SK-N-SH (cell line): ENCODE results near the gene GABRQ. TPM values are rescaled to one million over a fixed set of nuclear protein-coding genes. Genes with fewer than 3 reads are reported as not detected.

Experiments used
- CTCF ChIA-PET: fragments of 300-600, 350-600 bp; formaldehyde crosslinking; extraction: SDS; loops from one replicate; lab custom pipeline; 2021; lab: Yijun Ruan, JAX
- POLR2A ChIA-PET: fragments of 350-600 bp; sonication (Branson Sonifier 250); formaldehyde crosslinking; extraction: SDS; loops from one replicate; lab custom pipeline; 2020; ENCODE audit warnings: antibody characterized with exemption, inconsistent platforms; lab: Yijun Ruan, JAX
- DNase-seq: peaks from one replicate; pipeline ENCODE4 v3.0.0; 2012
- H2AFZ ChIP-seq: fragments of 200-600 bp; sonication (generic); 2 replicates; pipeline ENCODE4 v1.8.1; 2016; ENCODE audit warnings: antibody characterized with exemption, mild to moderate bottlenecking, low read depth
- H3F3A ChIP-seq: fragments of 200-600 bp; sonication (generic); replicated peaks from 2 replicates; pipeline ENCODE3; 2016; ENCODE audit warnings: antibody characterized with exemption, mild to moderate bottlenecking; ENCODE audit not compliant: insufficient read depth
- H3K27ac ChIP-seq, 2 experiments: fragments of 200-500 bp in 1 of 2; fragments of 200-600 bp in 1 of 2; sonication (Bioruptor generic) in 1 of 2; sonication (generic), shearing (Covaris generic) in 1 of 2; 2 replicates each; pipeline versions ENCODE4 v1.5.1 to v1.6.1; 2014 to 2016; ENCODE audit warnings: low read depth in 2 of 2, inconsistent platforms in 1 of 2, low read length in 1 of 2, mild to moderate bottlenecking in 1 of 2, mixed read lengths in 1 of 2
- H3K27me3 ChIP-seq: fragments of 200-600 bp; sonication (generic), shearing (Covaris generic); 2 replicates; pipeline ENCODE4 v1.6.1; 2016; ENCODE audit warnings: mixed run types; ENCODE audit not compliant: insufficient read depth
- H3K36me3 ChIP-seq, 2 experiments: fragments of 200-500 bp in 1 of 2; fragments of 200-600 bp in 1 of 2; sonication (Bioruptor generic) in 1 of 2; sonication (generic) in 1 of 2; replicated peaks in 1 of 2; 2 replicates each; pipeline versions ENCODE3 to v1.5.1; 2014 to 2016; ENCODE audit warnings: low read length in 1 of 2, mild to moderate bottlenecking in 1 of 2; ENCODE audit not compliant: insufficient read depth in 2 of 2, control insufficient read depth in 1 of 2
- H3K4me1 ChIP-seq, 2 experiments: fragments of 200-500 bp in 1 of 2; fragments of 200-600 bp in 1 of 2; sonication (Bioruptor generic) in 1 of 2; sonication (generic), shearing (Covaris generic) in 1 of 2; 2 replicates each; pipeline versions ENCODE4 v1.5.1 to v1.6.1; 2014 to 2016; ENCODE audit warnings: low read depth in 1 of 2, low read length in 1 of 2, mixed run types in 1 of 2; ENCODE audit not compliant: insufficient read depth in 2 of 2, control insufficient read depth in 1 of 2
- H3K4me2 ChIP-seq: fragments of 200-600 bp; sonication (generic), shearing (Covaris generic); 2 replicates; pipeline ENCODE4 v1.6.1; 2017; ENCODE audit warnings: mixed run types
- H3K4me3 ChIP-seq, 2 experiments: fragments of 200-500 bp in 1 of 2; fragments of 200-600 bp in 1 of 2; sonication (Bioruptor generic) in 1 of 2; sonication (generic), shearing (Covaris generic) in 1 of 2; 2 replicates each; pipeline versions ENCODE4 v1.5.1 to v1.8.1; 2014 to 2016; ENCODE audit warnings: low read depth in 2 of 2, inconsistent platforms in 1 of 2, low read length in 1 of 2, mild to moderate bottlenecking in 1 of 2, mixed read lengths in 1 of 2, moderate library complexity in 1 of 2
- H3K79me2 ChIP-seq: fragments of 200-600 bp; sonication (generic); 2 replicates; pipeline ENCODE4 v1.8.1; 2017; ENCODE audit warnings: mild to moderate bottlenecking; ENCODE audit not compliant: insufficient read depth
- H3K9ac ChIP-seq: fragments of 200-600 bp; sonication (generic); 2 replicates; pipeline ENCODE4 v1.6.1; 2017; ENCODE audit warnings: mixed run types
- H3K9me2 ChIP-seq: fragments of 200-600 bp; sonication (generic); 2 replicates; pipeline ENCODE4 v1.6.1; 2017; ENCODE audit warnings: mixed run types
- H3K9me3 ChIP-seq: fragments of 200-600 bp; sonication (generic); 2 replicates; pipeline ENCODE4 v1.6.1; 2017; ENCODE audit warnings: mixed run types, mild to moderate bottlenecking, moderate library complexity
- H4K20me1 ChIP-seq: fragments of 200-600 bp; sonication (generic); 2 replicates; pipeline ENCODE4 v1.6.1; 2017; ENCODE audit warnings: mild to moderate bottlenecking, mixed run types; ENCODE audit not compliant: insufficient read depth
- EP300 ChIP-seq, 2 experiments: IDR thresholded peaks; 2 replicates each; pipeline versions ENCODE4 v1.4.0 to v1.6.1; 2012; ENCODE audit warnings: borderline replicate concordance in 1 of 2, low read depth in 1 of 2, low read length in 1 of 2
- EZH2phosphoT487 ChIP-seq: fragments of 200-600 bp; sonication (generic); IDR thresholded peaks from 2 replicates; pipeline ENCODE4 v1.6.1; 2017; ENCODE audit warnings: low read depth, mixed run types, mild to moderate bottlenecking, antibody characterized with exemption, moderate library complexity, borderline replicate concordance
- FOSL2 ChIP-seq: IDR thresholded peaks from 2 replicates; pipeline ENCODE4 v1.4.0; 2012; ENCODE audit warnings: low read depth, mild to moderate bottlenecking, moderate library complexity, borderline replicate concordance
- FOXJ3 ChIP-seq: sonication (generic); formaldehyde crosslinking; IDR thresholded peaks from 2 replicates; pipeline ENCODE4 v1.5.1; 2020; ENCODE audit warnings: mild to moderate bottlenecking, missing genetic modification reagents
- FOXM1 ChIP-seq: IDR thresholded peaks from 2 replicates; pipeline ENCODE4 v1.4.0; 2012; ENCODE audit warnings: low read depth, mild to moderate bottlenecking
- NRF1 ChIP-seq: IDR thresholded peaks from 2 replicates; pipeline ENCODE4 v1.6.1; 2012; ENCODE audit warnings: low read depth, mild to moderate bottlenecking, low read length
- RCOR1 ChIP-seq: fragments of 150-350 bp; IDR thresholded peaks from 2 replicates; pipeline ENCODE4 v1.6.1; 2017; ENCODE audit warnings: antibody characterized with exemption, low read length
- SIN3A ChIP-seq: IDR thresholded peaks from 2 replicates; pipeline ENCODE4 v1.6.1; 2012; ENCODE audit warnings: low read depth, mild to moderate bottlenecking, low read length, moderate library complexity, borderline replicate concordance
- SMC3 ChIP-seq: IDR thresholded peaks from 2 replicates; pipeline ENCODE4 v1.6.1; 2012; ENCODE audit warnings: low read depth, low read length, improper control_type of control experiment
- TAF1 ChIP-seq: IDR thresholded peaks from 2 replicates; pipeline ENCODE4 v1.6.1; 2012; ENCODE audit warnings: low read depth, mild to moderate bottlenecking, low read length, moderate library complexity, borderline replicate concordance
- TEAD4 ChIP-seq: IDR thresholded peaks from 2 replicates; pipeline ENCODE4 v1.4.0; 2012; ENCODE audit warnings: mild to moderate bottlenecking, borderline replicate concordance; ENCODE audit not compliant: insufficient read depth
- YY1 ChIP-seq: IDR thresholded peaks from 2 replicates; pipeline ENCODE4 v1.4.0; 2012; ENCODE audit warnings: low read depth, mild to moderate bottlenecking
- WGBS: methylation state at CpG from one replicate; pipeline ENCODE4 v1.1.6; 2017; ENCODE audit warnings: low lambda C conversion rate; 5-methylcytosine and 5-hydroxymethylcytosine counted together
- polyA plus RNA-seq, 3 experiments: library from polyadenylated mRNA; depleted of rRNA; stranded (reverse); fragments of >200 nt; gene quantifications; 2 replicates each; pipeline ENCODE4 v1.2.3, GENCODE V29; 2012
- TF ChIP-seq, protein P1 (sequence below): fragments of 150-350 bp; IDR thresholded peaks from 2 replicates; pipeline ENCODE4 v1.6.1; 2017; ENCODE audit warnings: antibody characterized with exemption, low read length, low read depth, borderline replicate concordance
- TF ChIP-seq, protein P2 (sequence below): fragments of 200-600 bp; sonication (generic); IDR thresholded peaks from 2 replicates; pipeline ENCODE4 v1.6.1; 2017; ENCODE audit warnings: antibody characterized with exemption, mild to moderate bottlenecking, moderate library complexity
- TF ChIP-seq, protein P3 (sequence below): IDR thresholded peaks from 2 replicates; pipeline ENCODE4 v1.4.0; 2012; ENCODE audit warnings: low read depth, borderline replicate concordance
- TF ChIP-seq, protein P4 (sequence below): IDR thresholded peaks from 2 replicates; pipeline ENCODE4; 2012

GABRQ gene
- polyA plus RNA-seq, 1 of the 3 experiments (the other 2 are of a cell fraction): 0.02 TPM

DNA sequence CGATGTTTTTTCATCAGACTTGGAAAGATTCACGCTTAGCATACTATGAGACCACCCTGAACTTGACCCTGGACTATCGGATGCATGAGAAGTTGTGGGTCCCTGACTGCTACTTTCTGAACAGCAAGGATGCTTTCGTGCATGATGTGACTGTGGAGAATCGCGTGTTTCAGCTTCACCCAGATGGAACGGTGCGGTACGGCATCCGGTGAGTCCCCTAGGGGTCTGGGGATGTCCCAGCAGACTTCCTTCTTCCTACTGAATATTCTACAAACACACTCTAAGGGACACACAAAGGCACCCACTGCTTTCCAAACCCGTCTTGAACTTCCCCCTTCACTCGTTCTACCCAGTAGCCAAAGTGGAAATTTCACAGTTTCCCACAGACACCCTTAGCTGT, 9.3 kb downstream of the GABRQ start (continued):
- TF ChIP-seq, protein P1, sequence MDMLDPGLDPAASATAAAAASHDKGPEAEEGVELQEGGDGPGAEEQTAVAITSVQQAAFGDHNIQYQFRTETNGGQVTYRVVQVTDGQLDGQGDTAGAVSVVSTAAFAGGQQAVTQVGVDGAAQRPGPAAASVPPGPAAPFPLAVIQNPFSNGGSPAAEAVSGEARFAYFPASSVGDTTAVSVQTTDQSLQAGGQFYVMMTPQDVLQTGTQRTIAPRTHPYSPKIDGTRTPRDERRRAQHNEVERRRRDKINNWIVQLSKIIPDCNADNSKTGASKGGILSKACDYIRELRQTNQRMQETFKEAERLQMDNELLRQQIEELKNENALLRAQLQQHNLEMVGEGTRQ: no peak
- TF ChIP-seq, protein P2, sequence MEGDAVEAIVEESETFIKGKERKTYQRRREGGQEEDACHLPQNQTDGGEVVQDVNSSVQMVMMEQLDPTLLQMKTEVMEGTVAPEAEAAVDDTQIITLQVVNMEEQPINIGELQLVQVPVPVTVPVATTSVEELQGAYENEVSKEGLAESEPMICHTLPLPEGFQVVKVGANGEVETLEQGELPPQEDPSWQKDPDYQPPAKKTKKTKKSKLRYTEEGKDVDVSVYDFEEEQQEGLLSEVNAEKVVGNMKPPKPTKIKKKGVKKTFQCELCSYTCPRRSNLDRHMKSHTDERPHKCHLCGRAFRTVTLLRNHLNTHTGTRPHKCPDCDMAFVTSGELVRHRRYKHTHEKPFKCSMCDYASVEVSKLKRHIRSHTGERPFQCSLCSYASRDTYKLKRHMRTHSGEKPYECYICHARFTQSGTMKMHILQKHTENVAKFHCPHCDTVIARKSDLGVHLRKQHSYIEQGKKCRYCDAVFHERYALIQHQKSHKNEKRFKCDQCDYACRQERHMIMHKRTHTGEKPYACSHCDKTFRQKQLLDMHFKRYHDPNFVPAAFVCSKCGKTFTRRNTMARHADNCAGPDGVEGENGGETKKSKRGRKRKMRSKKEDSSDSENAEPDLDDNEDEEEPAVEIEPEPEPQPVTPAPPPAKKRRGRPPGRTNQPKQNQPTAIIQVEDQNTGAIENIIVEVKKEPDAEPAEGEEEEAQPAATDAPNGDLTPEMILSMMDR: no peak
- no peak for TF ChIP-seq NRF1
- no peak for TF ChIP-seq FOXM1

DNA sequence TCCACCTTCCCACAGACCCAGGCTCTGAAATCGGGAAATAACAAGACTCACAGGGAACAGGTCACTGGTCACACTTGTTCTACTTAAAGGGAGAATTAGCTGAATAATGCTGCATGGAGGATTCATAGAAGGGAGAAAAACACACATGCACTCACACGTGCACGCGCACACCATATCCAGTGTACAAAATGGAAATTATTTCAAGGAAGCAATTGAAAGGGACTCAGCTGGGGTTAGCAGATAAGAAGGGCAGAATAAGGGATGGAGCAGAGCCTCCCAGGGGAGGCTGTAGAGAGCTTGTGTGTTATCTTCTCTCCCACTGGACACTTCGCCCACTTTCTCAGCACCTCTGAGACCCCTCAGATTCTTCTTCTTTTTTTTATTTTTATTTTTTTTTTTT, 10.3 kb downstream of the GABRQ start:
- Histone ChIP-seq H3K36me3 (no peaks in the 10 kb centered on the region), H2AFZ (no peak overlapping the region), H3K27ac (no peak overlapping the region), H3K4me1 (no peaks in the 10 kb centered on the region), H3K9me3 (no peaks in the 10 kb centered on the region), H3F3A (no peaks in the 10 kb centered on the region), H3K4me3 (no peak overlapping the region), H4K20me1 (no peaks in the 10 kb centered on the region), H3K79me2 (no peaks in the 10 kb centered on the region), H3K9ac (no peak overlapping the region), H3K9me2 (no peaks in the 10 kb centered on the region), H3K27me3 (no peaks in the 10 kb centered on the region), H3K4me2 (no peak overlapping the region)
- ChIA-PET POLR2A (no interaction called here), CTCF (interaction anchor here (1.3 to 1.4 kb wide), 2 partner anchors 8 to 15 kb away, joined by 3 to 5 read pairs; no protein-coding TSS in a partner anchor)
- DNase-seq: no peak
- WGBS: 69% methylated on average over 5 of the region's 5 CpGs
- TF ChIP-seq SMC3 (no peak), FOXJ3 (CRISPR knock-in tag) (no peak), EP300 (IDR thresholded peaks at IDR 0.05; ENCODE audit: borderline replicate concordance in 1 of 2, low read depth in 1 of 2, low read length in 1 of 2) (no peak)

DNA sequence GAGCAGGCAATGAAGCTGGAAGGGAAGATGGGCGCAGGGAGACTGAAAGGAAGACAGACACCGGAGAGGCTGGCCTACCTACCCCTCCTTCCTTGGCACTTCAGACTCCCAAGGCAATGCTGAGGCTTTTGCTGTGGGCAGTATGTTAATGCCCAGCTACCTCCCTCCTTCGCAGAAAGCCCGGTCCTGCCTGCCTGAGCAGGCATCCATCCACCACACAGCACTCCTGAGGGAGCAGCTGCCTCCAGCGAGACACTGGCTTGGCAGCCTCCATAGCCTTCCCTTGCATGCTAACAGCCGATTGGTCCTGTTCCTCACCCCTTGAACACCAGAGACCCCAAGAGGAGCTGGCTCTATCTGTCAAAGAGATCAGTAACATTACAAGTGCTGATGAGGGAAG, 14.4 kb downstream of the GABRQ start:
- no peak overlapping the region for H3K4me3 ChIP-seq
- H4K20me1 ChIP-seq: no peaks in the 10 kb centered on the region
- H3F3A ChIP-seq: no peaks in the 10 kb centered on the region
- H2AFZ ChIP-seq: no peak overlapping the region
- no peaks in the 10 kb centered on the region for H3K9me3 ChIP-seq
- 37% methylated on average over 2 of the region's 6 CpGs for WGBS
- ChIA-PET POLR2A (no interaction called here), CTCF (interaction anchor here (1.1 to 6.4 kb wide), 4 partner anchors 12 to 169 kb away, joined by 4 to 45 read pairs (median 5); no protein-coding TSS in a partner anchor)
- no peaks in the 10 kb centered on the region for H3K9me2 ChIP-seq
- H3K4me1 ChIP-seq: no peaks in the 10 kb centered on the region
- no peak overlapping the region for H3K9ac ChIP-seq
- DNase-seq: no peak
- no peak overlapping the region for H3K4me2 ChIP-seq
- H3K27me3 ChIP-seq: no peaks in the 10 kb centered on the region
- no peaks in the 10 kb centered on the region for H3K36me3 ChIP-seq
- H3K27ac ChIP-seq: no peak overlapping the region
- H3K79me2 ChIP-seq: no peaks in the 10 kb centered on the region
- TF ChIP-seq, protein P3, sequence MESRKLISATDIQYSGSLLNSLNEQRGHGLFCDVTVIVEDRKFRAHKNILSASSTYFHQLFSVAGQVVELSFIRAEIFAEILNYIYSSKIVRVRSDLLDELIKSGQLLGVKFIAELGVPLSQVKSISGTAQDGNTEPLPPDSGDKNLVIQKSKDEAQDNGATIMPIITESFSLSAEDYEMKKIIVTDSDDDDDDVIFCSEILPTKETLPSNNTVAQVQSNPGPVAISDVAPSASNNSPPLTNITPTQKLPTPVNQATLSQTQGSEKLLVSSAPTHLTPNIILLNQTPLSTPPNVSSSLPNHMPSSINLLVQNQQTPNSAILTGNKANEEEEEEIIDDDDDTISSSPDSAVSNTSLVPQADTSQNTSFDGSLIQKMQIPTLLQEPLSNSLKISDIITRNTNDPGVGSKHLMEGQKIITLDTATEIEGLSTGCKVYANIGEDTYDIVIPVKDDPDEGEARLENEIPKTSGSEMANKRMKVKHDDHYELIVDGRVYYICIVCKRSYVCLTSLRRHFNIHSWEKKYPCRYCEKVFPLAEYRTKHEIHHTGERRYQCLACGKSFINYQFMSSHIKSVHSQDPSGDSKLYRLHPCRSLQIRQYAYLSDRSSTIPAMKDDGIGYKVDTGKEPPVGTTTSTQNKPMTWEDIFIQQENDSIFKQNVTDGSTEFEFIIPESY: no peak
- TF ChIP-seq SIN3A (no peak), EP300 (IDR thresholded peaks at IDR 0.05; ENCODE audit: borderline replicate concordance in 1 of 2, low read depth in 1 of 2, low read length in 1 of 2) (no peak), TEAD4 (no peak), TAF1 (no peak), RCOR1 (no peak), EZH2phosphoT487 (no peak), YY1 (no peak), FOSL2 (no peak)
- TF ChIP-seq, protein P2: no peak
- TF ChIP-seq, protein P4, sequence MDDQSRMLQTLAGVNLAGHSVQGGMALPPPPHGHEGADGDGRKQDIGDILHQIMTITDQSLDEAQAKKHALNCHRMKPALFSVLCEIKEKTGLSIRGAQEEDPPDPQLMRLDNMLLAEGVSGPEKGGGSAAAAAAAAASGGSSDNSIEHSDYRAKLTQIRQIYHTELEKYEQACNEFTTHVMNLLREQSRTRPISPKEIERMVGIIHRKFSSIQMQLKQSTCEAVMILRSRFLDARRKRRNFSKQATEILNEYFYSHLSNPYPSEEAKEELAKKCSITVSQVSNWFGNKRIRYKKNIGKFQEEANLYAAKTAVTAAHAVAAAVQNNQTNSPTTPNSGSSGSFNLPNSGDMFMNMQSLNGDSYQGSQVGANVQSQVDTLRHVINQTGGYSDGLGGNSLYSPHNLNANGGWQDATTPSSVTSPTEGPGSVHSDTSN: no peak
